ENCODE measurements around the gene IGF2R.
"Not testable (repeated sequence)": the region's sequence is repeated elsewhere in the genome, so short reads cannot be mapped to it uniquely, and the experiment has no call there.

Gene IGF2R

GRCh38 chr6:160108077-160108476 is 139.2 kb downstream of the IGF2R start:
- no peak for DNase-seq

- DNase-seq: no peak
Observed at GRCh38 chr6:160110586-160111123, 141.8 kb downstream of the IGF2R start.

GRCh38 chr6:160111806-160112205 is 142.9 kb downstream of the IGF2R start:
- DNase-seq: no peak

GRCh38 chr6:160112628-160113299 is 143.9 kb downstream of the IGF2R start:
- no peak for DNase-seq

- DNase-seq: not testable (repeated sequence)
Observed at GRCh38 chr6:160114536-160114935, 145.7 kb downstream of the IGF2R start.

GRCh38 chr6:160115421-160115820 is 146.5 kb downstream of the IGF2R start:
- no peak for DNase-seq

- DNase-seq: no peak
Observed at GRCh38 chr6:160116411-160116810, 147.5 kb downstream of the IGF2R start.

- no peak for DNase-seq
Observed at GRCh38 chr6:160117137-160117536, 148.3 kb downstream of the IGF2R start.

- no peak for DNase-seq
Observed at GRCh38 chr6:160118620-160119229, 149.8 kb downstream of the IGF2R start.

- no peak for DNase-seq
Observed at GRCh38 chr6:160120087-160120486, 151.2 kb downstream of the IGF2R start.

GRCh38 chr6:160121558-160121957 is 152.7 kb downstream of the IGF2R start, which contains the start of gene SLC22A1:
Gene SLC22A1, plus strand, starts transcription at chr6:160121815. Its CDS starts 121 bp downstream, at chr6:160121936.
- DNase-seq: no peak

GRCh38 chr6:160121981-160122380 is 153.1 kb downstream of the IGF2R start:
- DNase-seq: no peak

- no peak for DNase-seq
Observed at GRCh38 chr6:160122744-160123143, 153.9 kb downstream of the IGF2R start.

GRCh38 chr6:160124007-160124406 is 155.1 kb downstream of the IGF2R start:
- DNase-seq: no peak

GRCh38 chr6:160124605-160125004 is 155.7 kb downstream of the IGF2R start:
- DNase-seq: no peak

GRCh38 chr6:160125105-160125504 is 156.2 kb downstream of the IGF2R start:
- DNase-seq: not testable (repeated sequence)

GRCh38 chr6:160127270-160128124 is 158.6 kb downstream of the IGF2R start:
- DNase-seq: no peak

GRCh38 chr6:160128125-160128683 is 159.3 kb downstream of the IGF2R start:
- no peak for DNase-seq

GRCh38 chr6:160128879-160129516 is 160.1 kb downstream of the IGF2R start:
- DNase-seq: no peak

- no peak for DNase-seq
Observed at GRCh38 chr6:160129881-160130615, 161.2 kb downstream of the IGF2R start.

- no peak for DNase-seq
Observed at GRCh38 chr6:160130729-160131484, 162.0 kb downstream of the IGF2R start.
